BLaER1 treated with 17β-estradiol and CSF1 and Interleukin-3, amounts not matched to agents 10 nM and 100 nM (cell line): ENCODE measurements around the gene COL25A1.

ENCODE experiments used
- H3K27ac ChIP-seq, 11 experiments: shearing (Covaris generic); formaldehyde crosslinking; 2 replicates each; pipeline ENCODE4 v1.8.1; 2022
- H3K27me3 ChIP-seq, 11 experiments: shearing (Covaris generic); formaldehyde crosslinking; 2 replicates each; pipeline ENCODE4 v1.8.1; 2022
- H3K36me3 ChIP-seq, 11 experiments: shearing (Covaris generic); formaldehyde crosslinking; 2 replicates each; pipeline ENCODE4 v1.8.1; 2022
- H3K4me1 ChIP-seq, 10 experiments: shearing (Covaris generic); formaldehyde crosslinking; 2 replicates each; pipeline ENCODE4 v1.8.1; 2022
- H3K4me2 ChIP-seq, 11 experiments: shearing (Covaris generic); formaldehyde crosslinking; 2 replicates each; pipeline ENCODE4 v1.8.1; 2022
- H3K4me3 ChIP-seq, 10 experiments: shearing (Covaris generic); formaldehyde crosslinking; 2 replicates each; pipeline ENCODE4 v1.8.1; 2022
- H3K9ac ChIP-seq, 11 experiments: shearing (Covaris generic); formaldehyde crosslinking; 2 replicates each; pipeline ENCODE4 v1.8.1; 2022
- H3K9me3 ChIP-seq, 11 experiments: shearing (Covaris generic); formaldehyde crosslinking; replicated peaks in 1 of 11; 2 replicates each; pipeline ENCODE4 v1.8.1; 2022
- H4K20me1 ChIP-seq, 11 experiments: shearing (Covaris generic); formaldehyde crosslinking; 2 replicates each; pipeline ENCODE4 v1.8.1; 2022
- Cebpa-rat ChIP-seq, 11 experiments: shearing (Covaris generic); IDR thresholded peaks; 2 replicates each; pipeline ENCODE4 v1.8.1; 2022

The COL25A1 gene

DNA sequence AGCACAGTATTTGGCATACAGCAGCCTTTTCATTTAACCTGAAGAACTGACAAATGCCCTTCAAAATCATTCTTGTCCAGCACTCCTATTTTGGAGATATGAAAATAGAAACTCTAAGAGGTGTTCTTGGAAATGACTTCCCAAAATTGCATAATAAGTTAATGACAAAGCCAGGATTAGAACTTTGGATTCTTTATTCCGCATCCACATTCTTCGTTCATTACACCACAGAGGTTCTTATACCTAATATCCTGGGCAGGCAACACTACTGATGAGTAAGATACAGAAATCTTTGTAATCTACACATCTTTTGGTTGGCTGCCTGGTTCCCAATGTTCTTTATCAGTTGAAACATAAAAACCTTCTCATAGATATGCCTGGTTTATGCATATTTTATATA is 5.9 kb downstream of the COL25A1 start:
- no peak overlapping the region for H3K9ac ChIP-seq
- H3K36me3 ChIP-seq = no peaks in the 10 kb centered on the region
- H4K20me1 ChIP-seq = no peaks in the 10 kb centered on the region
- H3K27me3 ChIP-seq = no peaks in the 10 kb centered on the region
- no peak for TF ChIP-seq Cebpa-rat (IDR thresholded peaks at IDR 0.05)
- peaks cover 0 to 7% (median 0%) of the 10 kb centered on the region in 10 experiments; a peak in 1 of 20 replicates for H3K4me1 ChIP-seq
- no peak overlapping the region for H3K4me3 ChIP-seq
- no peak overlapping the region for H3K27ac ChIP-seq
- H3K4me2 ChIP-seq = no peak overlapping the region
- peaks cover 2 to 3% (median 3%) of the 10 kb centered on the region in 11 experiments; a peak in 18 of 22 replicates for H3K9me3 ChIP-seq

GRCh38 chr4:109295081-109295480 is 7.4 kb downstream of the COL25A1 start:
- no peaks in the 10 kb centered on the region for H4K20me1 ChIP-seq
- no peak overlapping the region for H3K4me2 ChIP-seq
- H3K27ac ChIP-seq = no peak overlapping the region
- no peaks in the 10 kb centered on the region for H3K9me3 ChIP-seq
- H3K36me3 ChIP-seq = no peaks in the 10 kb centered on the region
- no peak overlapping the region for H3K4me3 ChIP-seq
- TF ChIP-seq Cebpa-rat (IDR thresholded peaks at IDR 0.05) = no peak
- H3K4me1 ChIP-seq = peaks cover 0 to 7% (median 0%) of the 10 kb centered on the region in 10 experiments; a peak in 1 of 20 replicates
- H3K27me3 ChIP-seq = no peaks in the 10 kb centered on the region
- H3K9ac ChIP-seq = no peak overlapping the region

- TF ChIP-seq Cebpa-rat (IDR thresholded peaks at IDR 0.05) = no peak
- Histone ChIP-seq H3K9me3 (no peaks in the 10 kb centered on the region), H3K9ac (no peak overlapping the region), H3K4me3 (no peak overlapping the region), H3K27me3 (no peaks in the 10 kb centered on the region), H3K4me2 (no peak overlapping the region), H3K4me1 (peaks cover 0 to 7% (median 0%) of the 10 kb centered on the region in 10 experiments; a peak in 1 of 20 replicates), H3K36me3 (no peaks in the 10 kb centered on the region), H4K20me1 (no peaks in the 10 kb centered on the region), H3K27ac (no peak overlapping the region)
Observed at GRCh38 chr4:109294468-109295020, 7.9 kb downstream of the COL25A1 start.

DNA sequence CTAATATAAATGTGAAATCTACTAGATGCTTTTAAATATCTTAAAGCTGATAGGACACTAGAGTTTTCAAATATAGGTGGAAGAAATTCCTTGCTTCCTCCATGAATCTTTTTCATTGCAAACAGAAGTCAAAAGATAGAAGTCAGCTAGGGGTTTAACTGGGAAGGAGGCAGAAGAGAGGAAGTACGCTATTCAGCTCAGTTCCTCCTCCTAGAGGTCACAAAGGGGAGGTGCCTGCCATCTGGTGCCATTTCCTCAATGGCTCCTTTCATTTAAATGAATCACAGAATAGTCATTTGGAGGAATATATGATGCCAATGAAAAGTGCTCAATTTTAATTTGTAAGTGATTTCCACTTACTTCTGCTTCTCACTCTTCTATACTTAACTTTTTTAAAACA is 8.5 kb downstream of the COL25A1 start:
- Histone ChIP-seq H3K4me3 (no peak overlapping the region), H3K36me3 (no peaks in the 10 kb centered on the region), H3K4me2 (no peak overlapping the region), H3K9me3 (no peaks in the 10 kb centered on the region), H3K27ac (no peak overlapping the region), H3K9ac (no peak overlapping the region), H4K20me1 (no peaks in the 10 kb centered on the region), H3K27me3 (no peaks in the 10 kb centered on the region), H3K4me1 (peaks cover 0 to 7% (median 0%) of the 10 kb centered on the region in 10 experiments; a peak in 1 of 20 replicates)
- TF ChIP-seq Cebpa-rat (IDR thresholded peaks at IDR 0.05) = no peak

DNA sequence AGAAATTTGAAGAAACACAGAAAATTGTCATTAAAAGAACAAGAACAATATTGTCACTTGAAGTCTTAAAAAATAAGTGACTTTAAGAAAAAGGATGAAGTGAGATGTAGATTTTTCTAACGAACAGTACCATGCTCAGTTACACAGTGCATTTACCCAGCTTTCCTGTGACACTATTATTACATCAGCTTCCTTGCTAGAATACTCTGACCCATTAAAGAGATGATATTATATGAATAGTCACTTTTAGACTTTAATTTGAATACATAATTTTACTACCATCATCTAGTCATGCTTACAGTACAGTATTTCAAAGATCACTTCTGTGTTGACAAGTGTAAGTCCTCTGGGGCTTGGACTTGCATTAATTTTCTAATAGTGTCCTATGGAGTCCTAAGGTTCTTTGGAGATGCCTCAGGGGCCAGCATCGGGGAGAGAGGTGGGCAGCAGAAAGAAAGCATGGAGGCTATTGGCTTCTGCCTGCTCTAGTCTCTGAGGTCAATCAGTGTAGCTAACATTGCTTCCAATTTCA is 10.7 kb downstream of the COL25A1 start:
- Histone ChIP-seq H3K9ac (no peak overlapping the region), H3K9me3 (no peaks in the 10 kb centered on the region), H3K4me1 (peaks cover 0 to 7% (median 0%) of the 10 kb centered on the region in 10 experiments; a peak in 1 of 20 replicates), H3K36me3 (no peaks in the 10 kb centered on the region), H3K27ac (no peak overlapping the region), H3K4me3 (no peak overlapping the region), H4K20me1 (no peaks in the 10 kb centered on the region), H3K4me2 (no peak overlapping the region), H3K27me3 (no peaks in the 10 kb centered on the region)
- no peak for TF ChIP-seq Cebpa-rat (IDR thresholded peaks at IDR 0.05)

- H3K4me3 ChIP-seq = no peak overlapping the region
Observed at GRCh38 chr4:109290918-109291317, 11.5 kb downstream of the COL25A1 start.

DNA sequence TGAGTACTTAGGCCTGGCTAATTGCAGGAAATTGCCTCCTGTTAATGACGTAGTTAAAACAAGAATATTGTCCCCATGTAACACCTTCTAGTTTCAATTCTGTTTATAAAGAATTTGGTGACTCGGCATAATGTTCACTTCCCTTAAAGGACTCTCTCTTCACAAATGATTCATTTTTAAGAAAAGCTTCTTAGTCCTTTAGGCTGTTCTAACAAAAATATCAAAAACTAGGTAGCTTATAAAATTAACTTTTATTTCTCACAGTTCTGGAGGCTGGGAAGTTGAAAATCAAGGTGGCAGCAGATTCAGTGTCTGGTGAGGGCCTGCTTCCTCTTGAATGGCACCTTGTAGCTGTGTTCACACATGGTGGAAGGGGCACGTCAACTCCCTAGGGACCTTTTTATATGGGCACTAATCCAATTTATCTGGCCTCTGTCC is 23.8 kb downstream of the COL25A1 start:
- peak overlapping the region in 3 of 11 experiments; percentile 5 to 39 (median 22); a peak in 3 of 22 replicates for H3K27ac ChIP-seq
- no peaks in the 10 kb centered on the region for H4K20me1 ChIP-seq
- no peaks in the 10 kb centered on the region for H3K9me3 ChIP-seq
- H3K27me3 ChIP-seq = no peaks in the 10 kb centered on the region
- peak overlapping the region in 5 of 11 experiments; percentile 19 to 67 (median 32); a peak in 6 of 22 replicates for H3K4me2 ChIP-seq
- H3K4me3 ChIP-seq = no peak overlapping the region
- TF ChIP-seq Cebpa-rat (IDR thresholded peaks at IDR 0.05) = no peak
- no peaks in the 10 kb centered on the region for H3K36me3 ChIP-seq
- H3K4me1 ChIP-seq = peaks cover 0 to 13% (median 4%) of the 10 kb centered on the region in 10 experiments; a peak in 8 of 20 replicates
- no peak overlapping the region for H3K9ac ChIP-seq

More at GRCh38 chr4:109290918-109291317, 11.5 kb downstream of the COL25A1 start:
- no peak for TF ChIP-seq Cebpa-rat (IDR thresholded peaks at IDR 0.05)
- no peak overlapping the region for H3K4me2 ChIP-seq
- no peak overlapping the region for H3K9ac ChIP-seq
- H3K4me1 ChIP-seq = peaks cover 0 to 7% (median 0%) of the 10 kb centered on the region in 10 experiments; a peak in 2 of 20 replicates
- H3K27ac ChIP-seq = no peak overlapping the region
- H3K27me3 ChIP-seq = no peaks in the 10 kb centered on the region
- no peaks in the 10 kb centered on the region for H3K9me3 ChIP-seq
- no peaks in the 10 kb centered on the region for H4K20me1 ChIP-seq
- no peaks in the 10 kb centered on the region for H3K36me3 ChIP-seq

DNA sequence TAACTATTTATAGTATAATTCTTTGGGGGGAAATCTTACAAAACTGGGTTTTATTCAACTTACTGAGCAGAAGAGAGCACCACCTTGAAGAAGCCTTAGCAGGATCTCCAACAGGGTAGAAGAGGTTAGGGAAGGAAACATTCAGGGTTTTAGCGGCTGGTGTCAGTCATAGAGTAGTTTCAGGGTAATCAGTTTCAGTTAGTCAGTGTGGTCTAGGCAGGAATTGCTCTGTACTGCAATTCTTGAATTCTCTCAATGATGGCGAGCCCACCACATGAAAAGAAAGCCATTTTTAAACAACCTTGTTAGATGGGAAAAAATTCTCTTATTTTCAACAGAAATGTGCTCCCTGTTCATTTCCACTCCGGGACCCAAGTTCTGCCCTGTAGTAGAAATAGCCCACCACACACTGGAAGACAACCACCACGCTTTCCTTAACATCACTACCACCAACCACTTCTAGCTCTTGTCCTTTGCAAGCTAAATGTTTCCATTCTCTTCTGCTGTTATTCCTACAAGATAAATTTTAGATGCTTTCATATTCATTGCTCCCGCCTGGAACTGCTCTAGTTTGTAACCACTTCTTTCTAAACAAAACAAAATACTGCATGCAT is 25.9 kb downstream of the COL25A1 start:
- Histone ChIP-seq H3K4me3 (no peak overlapping the region), H3K27me3 (no peaks in the 10 kb centered on the region), H3K9me3 (no peaks in the 10 kb centered on the region), H4K20me1 (no peaks in the 10 kb centered on the region), H3K4me1 (peaks cover 0 to 13% (median 4%) of the 10 kb centered on the region in 10 experiments; a peak in 8 of 20 replicates), H3K9ac (no peak overlapping the region), H3K27ac (no peak overlapping the region), H3K4me2 (no peak overlapping the region), H3K36me3 (no peaks in the 10 kb centered on the region)
- no peak for TF ChIP-seq Cebpa-rat (IDR thresholded peaks at IDR 0.05)

GRCh38 chr4:109275066-109275745 is 27.3 kb downstream of the COL25A1 start:
- no peak overlapping the region for H3K4me2 ChIP-seq
- H3K4me3 ChIP-seq = no peak overlapping the region
- no peak overlapping the region for H3K27ac ChIP-seq
- H3K4me1 ChIP-seq = peaks cover 0 to 13% (median 4%) of the 10 kb centered on the region in 10 experiments; a peak in 8 of 20 replicates
- H4K20me1 ChIP-seq = no peaks in the 10 kb centered on the region
- H3K9ac ChIP-seq = no peak overlapping the region
- H3K27me3 ChIP-seq = no peaks in the 10 kb centered on the region
- no peaks in the 10 kb centered on the region for H3K9me3 ChIP-seq
- H3K36me3 ChIP-seq = no peaks in the 10 kb centered on the region
- TF ChIP-seq Cebpa-rat (IDR thresholded peaks at IDR 0.05) = no peak
